ENCODE data around the gene ANOS1.
"Not testable (repeated sequence)": the region's sequence is repeated elsewhere in the genome, so short reads cannot be mapped to it uniquely, and the experiment has no call there.

The ANOS1 gene

DNA sequence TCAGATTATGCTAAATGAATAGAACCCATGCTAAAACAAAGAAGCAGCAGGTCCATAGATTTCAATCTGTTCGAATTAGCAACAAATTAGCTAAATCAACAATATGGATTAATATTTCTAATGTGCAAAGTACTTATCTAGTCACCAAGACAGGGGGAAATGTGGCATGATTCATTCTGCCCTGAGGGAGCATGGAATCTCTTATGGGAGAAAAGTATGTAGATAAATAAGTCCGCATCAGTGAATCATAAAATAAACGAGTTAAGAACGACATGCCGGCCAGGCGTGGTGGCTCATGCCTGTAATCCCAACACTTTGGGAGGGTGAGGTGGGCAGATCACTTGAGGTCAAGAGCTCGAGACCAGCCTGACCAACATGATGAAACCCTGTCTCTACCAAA is 102.1 kb downstream of the ANOS1 start:
- no peak for DNase-seq

DNA sequence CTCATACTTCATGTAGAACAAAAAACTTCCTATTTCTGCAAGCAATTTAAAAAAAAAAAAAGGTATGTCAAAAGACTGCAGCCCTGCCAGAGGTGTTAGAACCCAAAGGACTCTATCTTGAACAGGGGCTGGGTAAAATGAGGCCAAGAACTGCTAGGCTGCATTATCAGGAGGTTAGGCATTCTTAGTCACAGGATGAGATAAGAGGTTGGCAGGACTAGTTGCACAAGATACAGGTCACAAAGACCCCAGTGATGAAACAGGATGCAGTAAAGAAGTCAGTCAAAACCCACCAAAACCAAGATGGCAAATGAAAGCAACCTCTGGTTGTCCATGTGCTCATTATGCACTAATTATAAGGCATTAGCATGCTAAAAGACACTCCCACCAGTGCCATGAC is 104.1 kb downstream of the ANOS1 start:
- DNase-seq = no peak

DNA sequence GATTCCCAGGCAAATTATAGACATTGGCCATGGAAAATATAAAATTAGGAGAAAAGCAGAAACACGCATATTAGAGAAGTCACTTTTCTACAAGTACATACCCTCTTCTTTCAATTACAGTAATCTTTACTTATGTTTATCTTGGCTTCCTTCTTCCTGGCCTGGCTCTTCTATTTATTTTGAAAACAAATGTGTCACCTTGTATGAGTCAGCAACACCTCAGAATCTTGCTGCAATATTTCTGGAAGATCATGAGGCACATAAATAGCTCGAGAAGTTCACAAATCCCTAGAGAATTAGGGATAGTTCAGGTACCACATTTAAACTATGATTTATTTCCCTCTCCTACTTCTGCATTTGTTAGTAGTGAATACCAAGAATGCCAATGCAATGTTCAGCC is 124.6 kb downstream of the ANOS1 start:
- no peak for DNase-seq

DNA sequence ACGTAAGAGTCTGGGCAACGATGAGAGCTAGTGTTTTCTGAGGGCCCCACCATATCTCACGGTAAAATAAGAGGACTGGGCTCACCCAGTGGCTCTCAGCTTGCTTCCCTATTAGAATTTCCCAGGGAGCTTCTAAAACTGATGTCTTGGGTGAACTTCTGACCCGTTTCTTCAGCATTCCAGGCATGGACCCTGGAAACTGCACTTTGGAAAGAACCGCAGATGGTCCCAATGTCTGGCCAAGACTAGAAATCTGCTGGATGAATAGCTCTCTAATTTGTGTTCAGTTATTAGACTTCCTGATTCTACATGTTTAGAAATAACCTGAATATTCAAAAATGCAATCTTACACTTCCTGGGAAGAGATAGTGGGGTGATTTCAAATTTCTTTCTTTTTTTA is 127.8 kb downstream of the ANOS1 start:
- peak in 1 of 56 donors; percentile 0 for DNase-seq

DNA sequence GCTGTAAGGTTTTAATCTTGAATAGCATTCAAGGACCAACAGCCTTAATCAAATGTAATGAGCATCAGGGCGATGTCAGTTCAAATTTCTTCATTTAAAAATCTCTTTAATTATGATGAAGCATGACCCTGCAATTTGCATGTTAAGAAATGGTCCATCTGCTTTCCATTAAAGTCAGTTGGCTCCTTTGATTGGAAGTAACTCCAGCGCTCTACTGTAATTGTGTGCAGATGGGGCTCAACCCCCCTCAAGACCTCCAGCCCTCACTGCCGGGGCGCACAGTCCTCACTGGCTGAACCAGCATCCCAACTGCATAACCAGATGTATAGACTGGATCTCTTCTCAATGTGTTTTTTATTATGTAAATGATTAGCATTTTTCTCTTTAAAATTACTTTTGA is 140.4 kb downstream of the ANOS1 start:
- DNase-seq = no peak

DNA sequence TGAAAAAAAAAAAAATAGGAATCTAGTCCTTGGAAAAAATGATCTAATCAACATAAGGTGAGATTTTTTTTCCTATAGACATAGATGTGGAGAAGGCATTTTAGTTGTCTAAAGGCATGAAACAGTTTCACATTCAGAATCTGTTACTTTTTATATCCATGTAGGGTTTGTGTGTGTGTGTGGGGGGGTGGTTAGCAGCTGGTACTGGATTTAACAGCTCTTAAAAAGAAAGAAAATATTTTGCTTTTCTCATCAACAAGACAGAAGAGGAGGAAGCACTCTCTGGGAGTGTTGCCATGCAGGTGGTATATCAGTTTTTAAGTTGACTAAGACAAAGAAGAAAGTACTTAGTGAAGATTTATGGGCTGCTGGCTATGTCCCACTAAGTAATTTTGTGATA is 145.0 kb downstream of the ANOS1 start:
- DNase-seq = no peak

DNA sequence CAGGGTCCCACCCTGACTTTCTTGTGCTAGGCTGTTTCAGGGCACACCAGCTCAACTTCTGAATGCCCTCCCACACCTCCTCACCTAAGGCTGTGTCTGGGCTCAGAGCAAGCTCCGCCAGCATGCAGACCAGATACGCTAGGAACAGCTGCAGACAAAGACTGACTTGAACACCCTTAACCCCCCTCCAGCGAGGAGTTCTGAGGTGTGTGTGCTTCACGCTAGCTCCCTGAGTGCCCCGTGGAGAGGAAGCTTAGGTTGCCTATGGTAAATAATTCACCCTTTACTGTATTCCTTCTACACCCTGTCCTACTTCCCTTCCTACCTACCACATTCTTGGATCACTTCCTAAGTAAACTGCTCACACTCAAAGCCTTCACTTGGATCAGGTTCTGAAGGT is 152.3 kb downstream of the ANOS1 start:
- DNase-seq = no peak

DNA sequence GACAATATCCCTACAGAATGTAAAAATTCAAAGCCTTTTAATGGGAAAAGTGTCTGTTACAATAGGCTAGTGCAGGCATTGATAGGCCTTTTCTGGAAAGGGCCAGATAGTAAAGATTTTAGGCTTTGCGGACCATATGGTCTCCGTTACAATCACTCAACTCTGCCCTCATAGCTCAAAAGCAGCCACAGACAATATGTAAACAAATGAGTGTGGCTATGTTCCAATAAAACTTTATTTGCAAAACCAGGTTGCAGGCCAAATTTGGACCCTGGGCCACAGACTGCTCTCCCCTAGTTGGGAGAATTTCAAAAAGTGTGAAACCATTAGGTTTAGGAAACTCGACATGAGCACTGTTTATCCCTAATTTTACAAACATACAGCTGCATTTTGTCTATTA is 155.1 kb downstream of the ANOS1 start:
- DNase-seq = no peak

DNA sequence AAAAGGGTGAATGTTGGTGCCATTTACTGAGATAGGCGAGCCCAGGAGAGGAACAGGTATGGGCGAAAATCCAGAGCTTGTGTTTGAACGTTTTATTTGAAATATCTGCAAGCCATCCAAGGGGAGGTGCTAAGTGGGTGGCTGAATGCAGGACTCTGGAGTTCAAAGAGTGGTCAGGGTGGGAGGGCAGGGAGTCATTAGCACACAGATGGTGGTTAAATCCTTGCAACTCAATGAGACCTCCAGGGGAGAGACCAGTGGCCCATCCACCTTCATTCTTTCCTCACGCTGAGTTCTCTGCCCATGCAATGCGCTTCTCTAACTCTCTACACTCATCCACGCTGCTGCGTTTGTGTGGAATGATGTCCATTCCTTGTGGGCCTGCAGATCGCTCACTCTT is 166.2 kb downstream of the ANOS1 start:
- DNase-seq = no peak

DNA sequence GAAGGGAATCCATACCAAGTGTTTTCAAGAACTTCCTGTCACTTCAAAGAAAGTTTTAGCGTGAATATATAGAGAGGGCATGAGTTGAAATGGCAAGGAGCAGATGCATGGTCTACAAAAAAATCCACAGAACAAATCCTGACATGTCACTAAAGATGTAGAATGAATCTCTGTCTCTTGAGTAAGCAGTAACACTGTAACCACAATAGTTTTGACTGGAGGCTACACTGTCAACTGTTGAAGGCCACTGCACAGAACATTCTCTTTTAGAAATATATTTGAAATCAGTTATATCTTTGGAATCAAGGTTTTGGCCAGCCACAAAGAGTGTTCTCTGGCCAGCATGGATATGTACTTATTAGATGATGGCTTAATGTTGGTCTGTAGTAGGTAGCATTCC is 183.5 kb downstream of the ANOS1 start:
- no peak for DNase-seq

DNA sequence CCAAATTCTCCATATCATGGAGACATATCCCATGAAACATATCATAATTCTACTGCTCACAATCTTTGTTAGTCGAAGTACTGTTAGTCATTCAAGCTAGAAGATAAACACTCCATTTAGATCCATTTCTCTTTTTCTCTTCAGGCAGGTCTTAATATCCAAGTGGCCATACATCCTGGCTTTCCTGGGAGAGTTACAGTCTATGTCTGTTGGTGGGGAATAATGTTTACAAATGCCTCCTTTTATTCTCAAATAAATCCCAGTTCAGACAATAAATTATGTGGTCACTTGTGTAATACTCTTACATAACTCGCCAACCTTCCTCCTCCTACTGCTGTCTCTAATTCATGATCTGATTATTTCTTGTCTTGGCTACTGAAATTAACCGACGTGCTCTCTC is 185.2 kb downstream of the ANOS1 start:
- no peak for DNase-seq

DNA sequence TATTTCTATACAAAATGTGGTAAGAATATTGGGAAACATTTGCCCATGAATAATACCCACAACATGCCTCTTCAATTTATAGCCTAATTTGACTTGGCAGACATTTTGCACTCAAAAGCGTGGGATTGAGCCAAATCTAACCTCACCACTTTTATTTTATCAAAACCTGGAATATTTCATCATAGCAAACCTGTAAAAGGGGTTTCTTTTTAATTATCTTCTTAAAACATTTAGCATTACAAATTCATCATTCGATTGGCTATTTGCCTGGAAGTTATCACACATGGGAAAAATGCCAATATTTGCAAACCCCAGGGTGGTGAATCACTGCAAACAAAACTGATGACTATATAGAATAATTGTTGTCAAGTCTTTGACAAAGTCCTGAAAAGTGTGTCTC is 211.1 kb downstream of the ANOS1 start:
- no peak for DNase-seq

DNA sequence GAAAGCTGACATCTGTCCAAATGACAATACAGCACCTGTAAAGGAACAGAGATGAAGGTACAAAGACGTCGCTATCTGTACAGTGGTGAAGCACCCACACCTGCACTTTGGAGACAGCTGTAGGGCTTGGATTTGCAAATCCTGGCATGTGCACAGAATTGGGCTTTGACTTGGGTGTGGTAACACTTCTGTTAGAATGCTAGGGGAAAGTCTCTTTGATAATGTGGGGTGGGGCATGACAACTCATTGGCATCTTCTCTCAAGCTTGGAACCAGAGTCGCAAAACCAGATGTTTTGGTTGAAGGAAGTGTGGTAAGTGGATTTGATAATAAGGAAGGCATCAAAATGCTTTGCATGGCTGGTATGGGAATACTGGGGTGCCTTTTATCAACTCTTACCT is 211.8 kb downstream of the ANOS1 start:
- no peak for DNase-seq

DNA sequence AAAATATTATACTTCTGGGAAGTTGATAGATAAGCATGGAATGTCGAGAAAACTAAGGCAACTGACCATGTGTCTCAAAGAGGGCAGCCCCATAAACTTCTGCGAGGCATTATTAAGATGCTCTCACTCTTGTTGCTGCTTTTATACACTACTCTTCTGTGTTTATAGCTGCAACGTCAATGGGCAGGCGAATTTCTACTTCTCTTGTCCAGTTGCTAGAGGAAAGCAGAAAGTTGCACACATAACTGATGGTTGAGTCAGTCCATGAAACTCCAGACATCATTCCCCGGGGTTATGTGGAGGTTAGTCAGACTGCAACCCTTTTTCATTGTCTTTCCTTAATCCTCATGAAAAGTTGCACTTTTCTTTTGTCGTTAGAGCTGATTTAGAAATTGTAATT is 227.5 kb downstream of the ANOS1 start:
- DNase-seq = no peak

DNA sequence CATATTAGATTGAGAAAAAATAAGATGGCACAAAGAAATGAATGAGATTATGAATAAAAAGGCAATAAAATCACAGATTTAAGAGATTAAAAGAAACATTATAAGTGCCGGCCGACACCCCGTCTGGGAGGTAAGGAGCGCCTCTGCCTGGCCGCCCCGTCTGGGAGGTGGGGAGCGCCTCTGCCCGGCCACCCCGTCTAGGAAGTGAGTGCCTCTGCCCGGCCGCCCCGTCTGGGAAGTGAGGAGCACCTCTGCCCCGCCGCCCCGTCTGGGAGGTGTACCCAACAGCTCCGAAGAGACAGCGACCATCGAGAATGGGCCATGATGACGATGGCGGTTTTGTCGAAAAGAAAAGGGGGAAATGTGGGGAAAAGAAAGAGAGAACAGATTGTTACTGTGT is 229.8 kb downstream of the ANOS1 start:
- not testable (repeated sequence) for DNase-seq

DNA sequence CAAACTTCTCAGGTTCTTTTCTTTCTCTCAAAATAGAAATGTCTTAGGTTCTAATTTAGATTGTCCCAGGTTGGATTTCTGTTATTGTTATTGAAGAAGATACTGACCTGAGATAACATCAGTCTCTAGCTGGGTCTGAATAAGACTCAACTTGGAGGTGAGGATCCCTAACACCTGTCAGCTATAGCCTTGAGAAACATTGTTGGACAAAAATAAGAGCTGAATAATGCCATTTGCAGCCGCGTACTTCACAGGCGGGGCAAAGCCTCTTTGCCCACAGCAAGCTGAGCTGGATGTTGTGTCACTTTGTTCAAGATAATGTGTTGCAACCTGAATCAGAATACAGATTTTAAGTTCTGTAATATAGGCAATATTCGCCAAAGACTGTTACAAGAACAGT is 231.7 kb downstream of the ANOS1 start:
- DNase-seq = no peak

DNA sequence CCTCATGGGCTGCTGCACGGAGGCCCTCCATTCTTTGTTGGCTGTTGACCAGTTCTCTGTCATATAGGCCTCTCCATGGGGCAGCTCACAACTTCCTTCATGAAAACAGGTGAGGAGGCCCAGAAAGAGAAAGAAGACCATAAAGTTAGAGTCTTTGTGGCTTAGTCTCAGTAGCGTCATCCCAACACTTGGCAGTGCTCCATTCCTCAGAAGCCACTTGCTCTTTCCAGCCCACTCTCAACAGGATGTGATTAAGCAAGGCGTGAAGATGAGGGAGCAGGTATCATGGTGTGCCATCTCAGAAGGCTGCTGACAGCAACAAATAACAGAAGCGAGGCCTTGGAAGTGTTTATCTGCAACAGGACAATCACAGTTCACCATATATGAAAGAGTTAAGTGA is 236.9 kb downstream of the ANOS1 start:
- DNase-seq = not testable (repeated sequence)

DNA sequence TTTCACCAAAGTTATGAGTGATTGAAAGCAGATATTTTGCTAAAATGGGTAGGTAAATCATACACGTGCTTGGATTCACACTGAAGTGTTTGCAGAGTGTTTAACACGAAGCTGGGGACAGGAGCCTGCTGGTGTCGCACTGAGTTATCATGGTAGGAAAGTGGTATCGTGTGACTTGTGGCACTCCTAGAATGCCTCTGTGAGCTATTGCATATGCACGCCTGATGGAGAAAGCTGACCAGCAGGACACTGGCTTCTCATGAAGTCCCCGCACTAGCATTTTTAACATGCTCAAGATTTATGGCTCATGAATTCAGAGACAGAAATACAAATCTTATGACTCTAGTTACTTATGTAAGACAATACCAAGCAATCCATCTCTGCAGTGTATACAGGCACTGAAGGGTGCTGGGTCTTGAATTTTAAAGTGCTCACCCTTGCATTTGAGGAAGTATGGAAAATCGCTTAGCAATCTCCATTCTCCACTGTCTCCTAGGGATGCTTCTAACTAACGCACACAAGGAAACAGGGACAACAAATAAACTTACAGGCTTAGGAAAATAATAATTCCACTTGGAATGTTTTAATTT is 247.5 kb downstream of the ANOS1 start:
- DNase-seq = no peak
